Chondrocyte (in vitro differentiated cells): Measurements from ENCODE around the gene C13orf46. TPM values are rescaled to one million over a fixed set of nuclear protein-coding genes. Genes with fewer than 3 reads are reported as not detected.
A peak's percentile ranks its signal among the peaks of the same experiment; 100 is the strongest.

Experiments
- DNase-seq: peaks from one replicate; pipeline ENCODE4 v3.0.0; 2021; ENCODE audit warnings: mixed read lengths, low spot score
- H3K27ac Mint-ChIP-seq: one replicate; pipeline ENCODE4 v1.8.0; 2021; ENCODE audit warnings: mild to moderate bottlenecking, moderate library complexity, mixed read lengths; ENCODE audit not compliant: unreplicated experiment
- H3K27me3 Mint-ChIP-seq: 2 replicates; pipeline ENCODE4 v1.8.0; 2021; ENCODE audit warnings: low read depth, mixed read lengths
- H3K36me3 Mint-ChIP-seq: 2 replicates; pipeline ENCODE4 v1.8.0; 2021; ENCODE audit warnings: low read depth, mixed read lengths
- H3K4me1 Mint-ChIP-seq: 2 replicates; pipeline ENCODE4 v1.8.0; 2021; ENCODE audit warnings: low read depth, mild to moderate bottlenecking, mixed read lengths
- H3K4me3 Mint-ChIP-seq: one replicate; pipeline ENCODE4 v1.8.0; 2021; ENCODE audit warnings: mild to moderate bottlenecking, moderate library complexity, mixed read lengths; ENCODE audit not compliant: unreplicated experiment
- H3K9me3 Mint-ChIP-seq: 2 replicates; pipeline ENCODE4 v1.8.0; 2021; ENCODE audit warnings: low read depth, mixed read lengths
- total RNA-seq: library from RNA; stranded (reverse); gene quantifications from 3 replicates; pipeline ENCODE4 v1.2.1, GENCODE V29; 2021
- TF ChIP-seq, protein P1 (sequence below): fragments of 200-600 bp; sonication (generic); IDR thresholded peaks from 2 replicates; pipeline ENCODE4 v1.5.0; 2021; ENCODE audit warnings: antibody characterized with exemption, mild to moderate bottlenecking, moderate library complexity

C13orf46 gene
- total RNA-seq, 1 donor from 2014 or later: 2.2 TPM

GRCh38 chr13:113905942-113906341 is 67.9 kb downstream of the C13orf46 start:
- no peak overlapping the region for H3K4me3 Mint-ChIP-seq
- H3K27ac Mint-ChIP-seq: no peak overlapping the region
- H3K27me3 Mint-ChIP-seq: no peaks in the 10 kb centered on the region
- H3K9me3 Mint-ChIP-seq: peaks cover 2% of the 10 kb centered on the region
- DNase-seq: no peak
- TF ChIP-seq, protein P1, sequence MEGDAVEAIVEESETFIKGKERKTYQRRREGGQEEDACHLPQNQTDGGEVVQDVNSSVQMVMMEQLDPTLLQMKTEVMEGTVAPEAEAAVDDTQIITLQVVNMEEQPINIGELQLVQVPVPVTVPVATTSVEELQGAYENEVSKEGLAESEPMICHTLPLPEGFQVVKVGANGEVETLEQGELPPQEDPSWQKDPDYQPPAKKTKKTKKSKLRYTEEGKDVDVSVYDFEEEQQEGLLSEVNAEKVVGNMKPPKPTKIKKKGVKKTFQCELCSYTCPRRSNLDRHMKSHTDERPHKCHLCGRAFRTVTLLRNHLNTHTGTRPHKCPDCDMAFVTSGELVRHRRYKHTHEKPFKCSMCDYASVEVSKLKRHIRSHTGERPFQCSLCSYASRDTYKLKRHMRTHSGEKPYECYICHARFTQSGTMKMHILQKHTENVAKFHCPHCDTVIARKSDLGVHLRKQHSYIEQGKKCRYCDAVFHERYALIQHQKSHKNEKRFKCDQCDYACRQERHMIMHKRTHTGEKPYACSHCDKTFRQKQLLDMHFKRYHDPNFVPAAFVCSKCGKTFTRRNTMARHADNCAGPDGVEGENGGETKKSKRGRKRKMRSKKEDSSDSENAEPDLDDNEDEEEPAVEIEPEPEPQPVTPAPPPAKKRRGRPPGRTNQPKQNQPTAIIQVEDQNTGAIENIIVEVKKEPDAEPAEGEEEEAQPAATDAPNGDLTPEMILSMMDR: no peak
- H3K4me1 Mint-ChIP-seq: peaks cover 51% of the 10 kb centered on the region
- no peaks in the 10 kb centered on the region for H3K36me3 Mint-ChIP-seq

DNA sequence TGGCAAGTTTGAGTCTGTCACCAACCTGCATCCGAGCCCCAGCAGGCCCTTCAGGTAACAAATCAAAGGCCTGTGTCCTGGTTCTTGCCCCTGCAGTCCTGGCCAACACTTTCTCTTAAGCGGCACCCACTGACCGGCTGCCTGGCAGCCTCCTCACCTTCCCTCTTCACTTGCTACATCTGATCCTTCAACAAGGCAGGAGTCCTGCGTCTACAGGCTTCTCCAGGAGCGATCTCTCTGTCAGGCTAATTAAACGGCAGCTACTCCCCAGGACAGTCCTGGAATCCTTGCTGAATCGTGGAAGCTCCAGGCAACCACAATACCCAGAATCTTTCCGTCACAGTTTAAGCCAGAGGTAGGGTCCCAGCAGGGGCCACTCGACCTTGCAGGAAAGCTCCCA is 68.9 kb downstream of the C13orf46 start:
- H3K36me3 Mint-ChIP-seq: no peaks in the 10 kb centered on the region
- peaks cover 55% of the 10 kb centered on the region for H3K4me1 Mint-ChIP-seq
- TF ChIP-seq, protein P1: no peak
- no peaks in the 10 kb centered on the region for H3K27me3 Mint-ChIP-seq
- no peak overlapping the region for H3K27ac Mint-ChIP-seq
- H3K4me3 Mint-ChIP-seq: no peak overlapping the region
- no peaks in the 10 kb centered on the region for H3K9me3 Mint-ChIP-seq
- DNase-seq: no peak

GRCh38 chr13:113904411-113904810 is 69.5 kb downstream of the C13orf46 start:
- peaks cover 55% of the 10 kb centered on the region for H3K4me1 Mint-ChIP-seq
- H3K4me3 Mint-ChIP-seq: no peak overlapping the region
- TF ChIP-seq, protein P1: peak; percentile 79
- no peaks in the 10 kb centered on the region for H3K9me3 Mint-ChIP-seq
- no peaks in the 10 kb centered on the region for H3K27me3 Mint-ChIP-seq
- H3K27ac Mint-ChIP-seq: peak overlapping the region; percentile 79
- H3K36me3 Mint-ChIP-seq: no peaks in the 10 kb centered on the region
- DNase-seq: no peak

DNA sequence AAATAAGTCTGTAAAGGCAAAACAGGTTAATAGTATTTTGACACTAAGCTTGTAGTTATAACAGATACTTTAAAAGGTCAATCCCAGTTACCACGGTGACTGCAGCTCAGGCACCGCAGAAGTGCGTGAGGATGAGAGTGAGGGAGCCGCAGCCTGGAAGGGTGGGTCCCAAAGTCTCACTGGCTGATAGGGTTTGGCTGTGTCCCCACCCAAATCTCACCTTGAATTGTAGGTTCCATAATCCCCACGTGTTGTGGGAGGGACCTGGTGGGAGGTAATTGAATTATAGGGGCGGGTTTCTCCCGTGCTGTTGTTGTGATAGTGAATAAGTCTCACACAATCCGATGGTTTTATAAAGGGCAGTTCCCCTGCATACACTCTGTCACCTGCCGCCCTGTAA is 70.0 kb downstream of the C13orf46 start:
- Mint-ChIP-seq H3K27ac (peak overlapping the region; percentile 84), H3K4me3 (no peak overlapping the region), H3K9me3 (no peaks in the 10 kb centered on the region), H3K4me1 (peaks cover 55% of the 10 kb centered on the region), H3K36me3 (no peaks in the 10 kb centered on the region), H3K27me3 (no peaks in the 10 kb centered on the region)
- TF ChIP-seq, protein P1: no peak
- DNase-seq: no peak

Other genes with a start within 250 kb of the C13orf46 start
- 2.6 to 7.1 TPM (median 5.2 TPM) in 3 replicates for gene TMEM255B, start 214.8 kb downstream of the C13orf46 start, total RNA-seq
- gene GAS6, start 110.0 kb downstream of the C13orf46 start, total RNA-seq: 83.7 to 113 TPM (median 111 TPM) in 3 replicates
- gene RASA3, start 158.5 kb upstream of the C13orf46 start, total RNA-seq: 29.9 to 40.0 TPM (median 31.2 TPM) in 3 replicates
- not detected in 3 replicates for gene CFAP97D2, start 205.2 kb upstream of the C13orf46 start, total RNA-seq